KMS-11 (cell line): Measurements from ENCODE around the gene GPR35.

Experiments
- H2AFZ ChIP-seq: fragments of 200-600 bp; sonication (generic); 2 replicates; pipeline ENCODE4 v1.6.1; 2016; ENCODE audit warnings: antibody characterized with exemption, mixed run types, low read depth
- H3K27ac ChIP-seq: fragments of 200-600 bp; sonication (generic); 2 replicates; pipeline ENCODE4 v1.6.1; 2016; ENCODE audit warnings: mild to moderate bottlenecking, mixed run types
- H3K27me3 ChIP-seq: fragments of 200-600 bp; sonication (generic); 2 replicates; pipeline ENCODE4 v1.6.1; 2017; ENCODE audit warnings: mild to moderate bottlenecking, low read depth, mixed run types, moderate library complexity; ENCODE audit not compliant: insufficient read depth
- H3K36me3 ChIP-seq: fragments of 200-600 bp; sonication (generic); 2 replicates; pipeline ENCODE4 v1.6.1; 2017; ENCODE audit warnings: mild to moderate bottlenecking, mixed run types; ENCODE audit not compliant: insufficient read depth
- H3K4me1 ChIP-seq: fragments of 200-600 bp; sonication (generic); 2 replicates; pipeline ENCODE4 v1.6.1; 2016; ENCODE audit warnings: mild to moderate bottlenecking, low read depth, mixed run types; ENCODE audit not compliant: poor library complexity, severe bottlenecking
- H3K4me2 ChIP-seq: fragments of 200-600 bp; sonication (generic); 2 replicates; pipeline ENCODE4 v1.7.0; 2016; ENCODE audit warnings: mild to moderate bottlenecking, mixed run types
- H3K4me3 ChIP-seq: fragments of 200-600 bp; sonication (generic); IDR thresholded peaks from 2 replicates; pipeline ENCODE4 v1.6.1; 2017; ENCODE audit warnings: low read depth, low read length, mixed read lengths; ENCODE audit not compliant: insufficient read depth
- H3K79me2 ChIP-seq: fragments of 200-600 bp; sonication (generic); 2 replicates; pipeline ENCODE4 v1.6.1; 2016; ENCODE audit warnings: low read depth, mixed run types; ENCODE audit not compliant: insufficient read depth
- H3K9ac ChIP-seq: fragments of 200-600 bp; sonication (generic); 2 replicates; pipeline ENCODE4 v1.6.1; 2016; ENCODE audit warnings: mild to moderate bottlenecking, mixed run types
- H4K20me1 ChIP-seq: fragments of 200-600 bp; sonication (generic); 2 replicates; pipeline ENCODE4 v1.6.1; 2016; ENCODE audit warnings: mild to moderate bottlenecking, mixed run types; ENCODE audit not compliant: insufficient read depth
- TF ChIP-seq, protein P1 (sequence below): fragments of 200-600 bp; sonication (generic); conservative IDR thresholded peaks from 2 replicates; pipeline ENCODE4 v1.6.1; 2017; ENCODE audit warnings: low read depth, mild to moderate bottlenecking, antibody characterized with exemption, low read length, moderate library complexity, mixed read lengths

GPR35 gene

DNA sequence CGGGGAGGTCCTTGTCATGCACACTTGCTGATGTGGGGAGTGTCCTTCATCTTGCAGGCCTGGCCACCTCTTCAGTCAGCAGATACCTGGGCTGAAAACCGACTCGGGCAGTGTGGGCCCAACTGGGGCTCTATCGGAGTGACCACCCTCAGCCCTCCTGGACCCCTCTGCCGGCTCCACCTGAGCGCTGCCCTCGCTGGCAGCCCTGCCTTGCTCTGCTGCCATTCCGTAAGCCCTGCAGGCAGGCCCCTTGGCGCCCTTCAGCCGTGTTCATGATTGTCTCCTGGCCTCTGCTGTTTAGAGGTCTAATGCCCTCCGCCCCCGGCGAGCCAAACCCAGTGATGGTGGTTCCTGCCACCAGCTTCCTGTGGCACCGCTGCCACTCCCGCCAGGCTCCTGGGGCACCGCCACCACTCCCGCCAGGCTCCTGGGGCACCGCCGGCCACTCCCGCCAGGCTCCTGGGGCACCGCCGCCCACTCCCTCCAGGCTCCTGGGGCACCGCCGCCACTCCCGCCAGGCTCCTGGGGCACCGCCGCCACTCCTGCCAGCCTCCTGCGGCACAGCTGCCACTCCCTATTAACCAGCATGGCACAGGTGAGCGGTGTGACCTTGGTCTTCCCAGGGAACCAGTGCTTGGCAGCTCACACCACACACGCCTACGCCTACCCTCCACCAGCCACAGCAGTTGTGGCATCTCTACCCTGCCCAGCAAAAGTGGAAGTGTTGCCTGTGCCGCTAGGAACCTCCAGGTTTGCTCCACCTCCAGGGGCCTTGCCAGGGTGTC is 22.8 kb upstream of the GPR35 start:
- no peaks in the 10 kb centered on the region for H3K27me3 ChIP-seq
- H3K4me2 ChIP-seq = no peak overlapping the region
- H3K4me3 ChIP-seq = no peak overlapping the region
- TF ChIP-seq, protein P1, sequence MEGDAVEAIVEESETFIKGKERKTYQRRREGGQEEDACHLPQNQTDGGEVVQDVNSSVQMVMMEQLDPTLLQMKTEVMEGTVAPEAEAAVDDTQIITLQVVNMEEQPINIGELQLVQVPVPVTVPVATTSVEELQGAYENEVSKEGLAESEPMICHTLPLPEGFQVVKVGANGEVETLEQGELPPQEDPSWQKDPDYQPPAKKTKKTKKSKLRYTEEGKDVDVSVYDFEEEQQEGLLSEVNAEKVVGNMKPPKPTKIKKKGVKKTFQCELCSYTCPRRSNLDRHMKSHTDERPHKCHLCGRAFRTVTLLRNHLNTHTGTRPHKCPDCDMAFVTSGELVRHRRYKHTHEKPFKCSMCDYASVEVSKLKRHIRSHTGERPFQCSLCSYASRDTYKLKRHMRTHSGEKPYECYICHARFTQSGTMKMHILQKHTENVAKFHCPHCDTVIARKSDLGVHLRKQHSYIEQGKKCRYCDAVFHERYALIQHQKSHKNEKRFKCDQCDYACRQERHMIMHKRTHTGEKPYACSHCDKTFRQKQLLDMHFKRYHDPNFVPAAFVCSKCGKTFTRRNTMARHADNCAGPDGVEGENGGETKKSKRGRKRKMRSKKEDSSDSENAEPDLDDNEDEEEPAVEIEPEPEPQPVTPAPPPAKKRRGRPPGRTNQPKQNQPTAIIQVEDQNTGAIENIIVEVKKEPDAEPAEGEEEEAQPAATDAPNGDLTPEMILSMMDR = no peak
- H4K20me1 ChIP-seq = no peaks in the 10 kb centered on the region
- no peak overlapping the region for H2AFZ ChIP-seq
- no peaks in the 10 kb centered on the region for H3K36me3 ChIP-seq
- no peak overlapping the region for H3K27ac ChIP-seq
- no peaks in the 10 kb centered on the region for H3K4me1 ChIP-seq
- no peaks in the 10 kb centered on the region for H3K79me2 ChIP-seq
- H3K9ac ChIP-seq = no peak overlapping the region

DNA sequence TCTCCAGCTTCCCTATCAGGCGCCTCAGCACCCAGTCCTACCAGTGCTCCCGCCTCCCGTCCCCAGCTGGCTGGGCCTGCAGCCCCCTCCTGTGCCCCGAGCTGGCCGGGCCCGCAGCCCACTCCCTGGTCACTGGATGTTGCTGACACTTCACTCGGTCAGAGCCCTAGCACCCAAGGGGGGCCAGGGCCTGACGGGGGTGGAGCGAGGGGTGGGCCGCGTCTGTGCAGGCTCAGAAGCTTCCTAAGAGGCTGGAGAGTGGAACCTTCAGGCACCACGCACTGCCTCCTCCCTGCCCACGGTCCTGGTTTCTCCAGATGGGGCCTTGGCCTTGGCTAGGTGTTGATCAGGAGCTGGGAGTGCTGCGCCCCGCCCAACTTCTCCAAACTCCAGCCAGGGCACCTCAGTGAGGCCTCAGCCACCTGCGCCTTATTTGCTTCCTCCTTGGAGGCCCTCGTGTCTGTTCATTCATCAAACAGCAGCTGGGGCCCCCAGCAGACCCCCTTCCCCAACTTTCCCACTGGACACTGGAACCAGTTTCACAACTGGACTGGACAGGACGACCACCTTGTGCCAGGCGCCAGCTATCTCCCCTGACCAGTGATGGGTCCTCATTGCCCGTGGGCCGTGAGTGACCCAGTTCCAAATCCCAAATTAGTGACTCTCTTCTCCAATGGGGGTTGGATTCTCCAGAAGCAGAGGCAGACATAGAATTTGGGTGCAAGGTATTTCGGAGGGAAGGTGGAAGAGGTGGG is 22.0 kb upstream of the GPR35 start:
- no peaks in the 10 kb centered on the region for H4K20me1 ChIP-seq
- no peaks in the 10 kb centered on the region for H3K79me2 ChIP-seq
- H3K27ac ChIP-seq = no peak overlapping the region
- no peaks in the 10 kb centered on the region for H3K4me1 ChIP-seq
- H3K9ac ChIP-seq = no peak overlapping the region
- H2AFZ ChIP-seq = no peak overlapping the region
- TF ChIP-seq, protein P1 = no peak
- no peak overlapping the region for H3K4me2 ChIP-seq
- H3K27me3 ChIP-seq = no peaks in the 10 kb centered on the region
- H3K36me3 ChIP-seq = no peaks in the 10 kb centered on the region
- no peak overlapping the region for H3K4me3 ChIP-seq

DNA sequence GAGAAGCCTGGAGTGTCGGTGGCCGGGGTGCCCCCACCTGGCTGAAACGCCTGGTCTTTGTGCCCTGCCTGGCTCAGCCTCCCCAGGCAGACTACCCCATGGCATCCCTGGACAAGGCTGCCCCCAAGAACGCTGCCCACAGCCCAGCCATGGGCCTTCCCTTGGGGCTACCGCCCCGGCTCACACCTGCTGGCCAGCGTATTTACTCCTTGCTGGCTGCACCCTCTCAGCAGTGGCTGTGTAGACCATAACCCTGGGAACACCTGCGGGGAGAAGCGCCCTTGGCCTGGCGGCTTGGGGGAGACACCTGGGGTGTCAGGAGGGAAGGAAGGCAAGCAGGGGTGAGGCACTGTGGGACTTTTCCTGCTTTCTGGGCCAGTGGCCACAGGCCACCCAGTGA is 21.4 kb upstream of the GPR35 start:
- no peak overlapping the region for H2AFZ ChIP-seq
- H3K36me3 ChIP-seq = no peaks in the 10 kb centered on the region
- no peaks in the 10 kb centered on the region for H3K4me1 ChIP-seq
- H3K27me3 ChIP-seq = no peaks in the 10 kb centered on the region
- no peaks in the 10 kb centered on the region for H3K79me2 ChIP-seq
- H3K27ac ChIP-seq = no peak overlapping the region
- no peak overlapping the region for H3K9ac ChIP-seq
- no peak overlapping the region for H3K4me3 ChIP-seq
- H3K4me2 ChIP-seq = no peak overlapping the region
- TF ChIP-seq, protein P1 = no peak
- no peaks in the 10 kb centered on the region for H4K20me1 ChIP-seq

DNA sequence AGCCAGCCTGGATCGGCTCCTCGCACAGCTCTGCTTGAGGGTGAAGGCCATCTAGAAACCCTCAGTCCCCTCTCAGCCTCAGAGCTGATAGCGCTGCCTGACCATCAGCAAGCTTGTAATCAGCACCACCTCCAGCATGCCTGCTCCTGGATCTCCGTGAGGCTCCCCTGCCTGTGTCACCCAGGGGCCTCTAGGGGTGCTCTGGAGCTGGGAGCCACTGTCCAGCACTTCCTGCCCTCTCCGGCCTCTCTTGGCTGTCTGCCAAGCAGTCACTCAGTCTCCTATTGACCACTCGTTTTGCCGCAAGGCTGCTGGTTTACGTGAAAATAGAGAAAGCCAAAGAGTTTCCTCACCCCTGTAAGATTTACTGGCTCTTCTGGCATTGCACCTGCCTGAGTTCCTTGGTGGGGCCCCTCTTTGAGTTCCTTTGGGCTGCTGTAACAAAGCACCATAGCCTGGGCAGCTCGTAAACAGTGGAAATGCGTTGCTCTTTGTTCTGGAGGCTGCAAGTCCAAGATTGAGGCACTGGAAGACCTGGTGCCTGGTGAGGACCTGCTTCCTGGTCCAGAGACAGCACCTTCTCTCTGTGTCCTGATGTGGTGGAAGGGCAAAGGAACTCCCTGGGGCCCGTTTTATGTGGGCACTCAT is 20.9 kb upstream of the GPR35 start:
- H3K36me3 ChIP-seq = no peaks in the 10 kb centered on the region
- TF ChIP-seq, protein P1 = no peak
- H4K20me1 ChIP-seq = no peaks in the 10 kb centered on the region
- H3K4me2 ChIP-seq = no peak overlapping the region
- no peak overlapping the region for H3K9ac ChIP-seq
- no peak overlapping the region for H2AFZ ChIP-seq
- H3K79me2 ChIP-seq = no peaks in the 10 kb centered on the region
- no peak overlapping the region for H3K4me3 ChIP-seq
- no peak overlapping the region for H3K27ac ChIP-seq
- no peaks in the 10 kb centered on the region for H3K4me1 ChIP-seq
- no peaks in the 10 kb centered on the region for H3K27me3 ChIP-seq
